GM19395 (cell line): ENCODE data around the gene CPLANE2.
A peak's percentile ranks its signal among the peaks of the same experiment; 100 is the strongest.
"Not testable (repeated sequence)": the region's sequence is repeated elsewhere in the genome, so short reads cannot be mapped to it uniquely, and the experiment has no call there.

Source experiments
- ATAC-seq: cut with Tn5 transposase; IDR thresholded peaks from one replicate; pipeline ENCODE4 v1.9.1; 2021; ENCODE audit warnings: mild to moderate bottlenecking, moderate library complexity; ENCODE audit not compliant: unreplicated experiment

The CPLANE2 gene

GRCh38 chr1:16236511-16237342 lies at the start of gene CPLANE2:
TSS of gene CPLANE2 (minus strand) at chr1:16237183. CDS start at chr1:16236742, 441 bp downstream.
- ATAC-seq = peak; percentile 79

- ATAC-seq = no peak
Observed at GRCh38 chr1:16286122-16286521, 49.1 kb upstream of the CPLANE2 start.

- no peak for ATAC-seq
Observed at GRCh38 chr1:16281765-16282164, 44.8 kb upstream of the CPLANE2 start.

GRCh38 chr1:16279186-16279585 lies 42.2 kb upstream of the CPLANE2 start:
- ATAC-seq = no peak

DNA sequence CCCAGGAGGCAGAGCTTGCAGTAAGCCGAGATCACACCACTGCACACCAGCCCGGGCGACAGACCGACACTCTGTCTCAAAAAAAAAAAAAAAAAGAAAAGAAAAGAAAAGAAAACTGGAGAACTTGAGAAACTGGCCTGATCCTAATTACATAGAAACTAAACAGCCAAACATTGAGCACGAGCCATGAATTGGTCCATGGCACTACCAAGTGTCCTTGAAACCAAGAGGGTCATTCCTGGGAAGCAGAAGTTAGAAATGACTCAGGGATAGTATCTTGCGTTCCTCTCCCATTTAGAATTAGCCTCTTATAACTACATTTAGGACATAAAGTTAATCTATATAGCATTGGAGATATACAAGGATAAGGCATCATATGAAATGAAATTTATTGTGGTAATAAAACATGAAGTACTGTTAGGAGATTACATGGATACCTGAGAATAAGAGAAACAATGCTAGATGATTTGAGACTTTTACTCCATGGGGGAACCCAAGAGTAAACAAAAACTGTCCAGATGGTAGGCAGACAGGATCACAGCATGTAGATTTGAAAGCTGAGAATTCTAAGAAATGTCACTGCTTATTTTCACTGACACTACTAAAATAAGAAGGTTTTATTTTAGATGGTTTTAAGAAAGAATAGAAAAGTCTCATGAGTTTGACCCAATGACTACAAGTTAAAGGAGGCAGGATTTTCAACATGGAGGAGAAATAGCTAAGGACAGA lies 39.5 kb upstream of the CPLANE2 start:
- no peak for ATAC-seq

DNA sequence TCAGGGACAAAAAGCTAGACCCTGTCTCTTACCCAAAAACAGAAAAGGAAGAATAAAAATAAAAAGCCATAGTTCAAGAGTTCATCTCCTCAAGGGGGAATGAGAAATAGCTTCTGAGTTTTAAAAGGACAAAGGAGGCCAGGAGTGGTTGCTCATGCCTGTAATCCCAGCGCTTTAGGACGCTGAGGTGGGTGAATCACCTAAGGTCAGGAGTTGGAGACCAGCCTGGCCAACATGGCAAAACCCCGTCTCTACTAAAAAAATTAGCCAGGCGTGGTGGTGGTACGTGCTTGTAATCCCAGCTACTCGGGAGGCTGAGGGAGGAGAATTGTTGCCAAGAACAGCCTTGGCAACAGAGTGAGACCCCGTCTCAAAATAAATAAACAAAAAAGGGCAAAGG lies 38.6 kb upstream of the CPLANE2 start:
- ATAC-seq = no peak

GRCh38 chr1:16267690-16268180 lies 30.8 kb upstream of the CPLANE2 start:
- no peak for ATAC-seq

DNA sequence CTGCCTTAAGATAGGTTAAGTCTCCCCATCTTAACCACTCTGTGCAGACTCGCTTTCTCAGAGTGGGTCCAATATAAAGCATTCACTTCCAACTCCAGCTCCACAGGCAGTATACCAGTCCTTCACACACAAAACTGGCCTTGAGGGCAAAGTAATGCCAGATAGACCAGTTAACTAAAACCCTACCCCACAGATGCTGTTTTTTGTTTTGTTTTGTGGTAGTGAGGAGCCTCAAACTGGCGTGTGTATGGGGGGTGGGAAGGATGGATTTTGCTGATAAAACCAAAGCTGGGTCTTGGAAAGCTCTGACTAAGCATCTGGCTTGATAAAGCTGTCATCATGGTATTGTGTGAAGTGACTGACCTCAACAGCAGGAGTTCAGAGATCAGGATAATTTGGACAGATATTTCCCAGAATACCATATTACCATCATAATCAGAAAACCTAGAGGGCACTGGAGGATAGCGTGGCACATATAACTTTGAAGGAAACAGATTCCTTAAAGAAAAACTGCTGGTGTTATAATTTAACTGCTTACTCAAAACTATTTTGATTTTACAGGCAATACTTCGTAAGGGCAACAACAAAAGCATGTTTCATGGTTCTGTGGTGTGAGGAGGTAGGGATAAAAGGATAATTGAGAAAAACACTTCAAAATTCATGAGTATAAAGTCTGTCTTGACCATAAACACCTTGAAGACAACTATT lies 29.6 kb upstream of the CPLANE2 start:
- ATAC-seq = no peak

DNA sequence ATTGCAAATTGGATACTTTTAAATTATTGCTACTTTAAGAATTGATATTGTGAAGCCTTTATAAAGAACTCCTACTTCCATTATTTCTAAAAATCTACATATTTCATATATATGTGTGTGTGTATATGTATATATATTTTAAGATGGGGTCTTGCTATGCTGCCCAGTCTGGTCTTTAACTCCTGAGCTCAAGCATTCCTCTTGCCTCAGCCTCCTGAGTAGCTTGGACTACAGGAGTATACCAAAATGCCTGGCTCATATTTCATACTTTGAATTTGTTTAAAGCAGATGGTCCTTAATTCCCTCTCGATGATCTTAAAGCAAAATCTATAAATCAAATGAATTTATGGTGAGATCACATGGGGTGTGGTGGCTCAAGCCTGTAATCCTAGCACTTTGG lies 25.1 kb upstream of the CPLANE2 start:
- no peak for ATAC-seq

GRCh38 chr1:16260814-16261213 lies 23.8 kb upstream of the CPLANE2 start:
- ATAC-seq = no peak

DNA sequence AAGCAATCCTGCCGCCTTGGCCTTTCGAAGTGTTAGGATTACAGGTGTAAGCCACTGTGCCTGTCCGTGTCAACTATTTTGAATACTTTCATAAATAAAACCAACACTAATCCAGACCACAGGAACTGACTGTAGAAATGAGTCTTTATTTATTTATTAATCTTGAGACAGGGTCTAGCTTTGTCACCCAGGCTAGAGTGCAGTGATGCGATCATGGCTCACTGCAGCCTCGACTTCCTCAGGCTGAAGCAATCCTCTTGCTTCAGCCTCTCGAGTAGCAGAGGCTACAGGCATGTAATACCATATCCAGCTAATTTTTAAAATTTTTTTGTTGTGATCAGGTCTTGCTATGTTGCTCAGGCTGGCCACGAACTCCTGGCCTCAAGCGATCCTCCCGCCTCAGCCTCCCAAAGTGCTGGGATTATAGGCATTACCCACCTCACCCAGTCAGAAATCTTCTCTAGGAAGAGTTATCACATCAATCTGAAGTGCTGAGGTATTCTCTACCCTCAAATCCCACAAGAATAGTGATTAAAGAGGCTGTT lies 21.7 kb upstream of the CPLANE2 start:
- no peak for ATAC-seq

- no peak for ATAC-seq
Observed at GRCh38 chr1:16257968-16258367, 21.0 kb upstream of the CPLANE2 start.

DNA sequence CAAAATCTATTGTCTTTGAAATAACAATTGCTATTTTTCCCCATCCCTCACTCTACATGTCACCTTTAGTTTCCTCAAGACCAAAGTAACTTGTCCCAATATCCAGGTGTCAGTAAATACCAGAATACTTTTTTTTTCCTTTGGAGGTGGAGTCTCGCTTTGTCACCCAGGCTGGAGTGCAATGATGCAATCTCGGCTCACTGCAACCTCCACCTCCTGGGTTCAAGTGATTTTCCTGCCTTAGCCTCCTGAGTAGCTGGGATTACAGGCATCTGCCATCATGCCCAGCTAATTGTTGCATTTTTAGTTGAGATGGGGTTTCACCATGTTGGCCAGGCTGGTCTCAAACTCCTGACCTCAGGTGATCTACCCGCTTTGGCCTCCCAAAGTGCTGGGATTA lies 20.6 kb upstream of the CPLANE2 start:
- not testable (repeated sequence) for ATAC-seq

GRCh38 chr1:16256478-16256877 lies 19.5 kb upstream of the CPLANE2 start:
- ATAC-seq = no peak

DNA sequence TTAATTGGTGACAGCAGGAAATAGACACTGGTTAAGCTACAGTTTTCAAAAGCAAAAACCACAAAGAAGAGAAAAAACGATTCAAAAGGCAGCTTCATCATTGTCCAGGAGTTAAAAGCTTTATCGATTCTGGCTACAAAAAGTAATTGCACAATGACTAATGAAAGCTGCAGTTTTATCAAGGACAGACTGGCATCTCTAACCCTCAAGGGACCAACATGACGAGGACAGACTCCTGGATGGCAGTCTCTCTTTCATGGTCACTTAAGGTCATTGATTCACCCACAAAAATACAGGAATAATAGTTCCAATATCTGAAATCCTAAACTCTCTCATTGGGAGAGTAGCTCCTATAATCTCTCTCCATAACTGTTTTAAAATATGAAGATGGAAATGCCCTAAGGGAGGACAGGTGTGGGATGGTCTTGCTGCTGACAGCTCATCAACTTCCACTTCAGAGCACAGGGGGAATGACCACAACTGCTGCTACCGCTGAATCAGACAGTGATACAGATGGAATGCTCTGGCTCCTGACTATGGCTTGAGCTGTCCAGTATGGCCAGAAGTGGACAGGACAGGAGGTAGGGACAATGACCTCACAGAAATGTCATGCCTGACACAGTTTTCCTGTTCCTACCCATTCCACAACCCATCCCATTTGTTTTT lies 17.4 kb upstream of the CPLANE2 start:
- ATAC-seq = no peak

- no peak for ATAC-seq
Observed at GRCh38 chr1:16253332-16253922, 16.4 kb upstream of the CPLANE2 start.

DNA sequence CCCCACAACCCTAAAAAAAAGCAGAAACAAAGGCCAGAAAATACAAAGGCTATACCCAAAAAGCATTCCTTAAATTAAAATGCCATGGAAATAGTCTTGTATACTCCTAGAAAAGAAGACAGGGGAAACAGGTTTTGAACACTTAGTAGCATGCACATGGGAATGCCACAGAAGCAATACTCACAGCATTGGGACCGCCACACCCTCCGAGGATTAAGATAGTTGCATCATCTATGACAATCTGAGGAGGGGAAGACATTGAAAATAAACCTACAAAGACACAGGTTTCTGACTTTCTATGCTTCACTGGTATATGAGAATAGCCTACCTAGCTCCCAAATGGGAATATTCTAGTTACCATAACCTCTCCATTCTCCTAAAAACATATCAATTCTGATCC lies 15.9 kb upstream of the CPLANE2 start:
- no peak for ATAC-seq

GRCh38 chr1:16251381-16251780 lies 14.4 kb upstream of the CPLANE2 start:
- no peak for ATAC-seq

DNA sequence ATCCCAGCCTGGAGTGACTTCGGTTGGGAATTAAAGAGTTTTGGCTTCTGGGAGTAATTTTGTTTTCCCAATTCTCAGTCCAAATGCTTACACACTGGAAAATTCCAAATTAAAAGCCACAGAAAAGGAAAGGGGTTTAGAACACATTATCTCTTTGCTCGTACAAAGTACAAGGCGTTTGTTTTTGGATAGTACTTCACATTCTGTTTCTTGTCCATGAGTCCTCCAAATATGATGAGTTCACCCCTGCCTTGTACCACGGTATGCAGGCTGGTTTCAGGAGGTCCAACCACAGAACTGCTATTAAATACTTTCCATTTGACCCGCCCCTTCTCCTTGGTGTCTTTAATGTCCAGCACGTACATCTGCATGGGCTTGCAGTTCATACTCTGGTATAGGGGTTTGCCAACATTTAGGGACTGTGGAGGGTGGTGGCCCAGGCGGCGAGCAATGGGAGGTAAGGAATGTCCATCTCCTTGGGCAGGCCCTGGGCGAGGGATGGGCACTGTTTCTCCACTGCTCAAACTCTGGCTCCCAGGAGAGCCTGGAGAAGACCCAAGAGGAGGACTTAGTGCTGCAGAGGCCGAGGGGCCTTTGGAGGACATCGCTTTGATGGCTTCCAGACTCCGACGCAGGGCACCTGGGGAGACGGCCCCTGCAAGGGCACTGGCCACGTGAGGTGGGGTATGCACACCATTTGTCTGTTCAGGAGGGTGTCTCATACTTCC lies 13.7 kb upstream of the CPLANE2 start:
- ATAC-seq = no peak
